Activated CD8-positive, alpha-beta memory T cell treated with anti-CD3 and anti-CD28 coated beads for 36 hours (primary cell): ENCODE measurements around the gene AFTPH. TPM values are rescaled to one million over a fixed set of nuclear protein-coding genes. Genes with fewer than 3 reads are reported as not detected.
"Not testable (repeated sequence)": the region's sequence is repeated elsewhere in the genome, so short reads cannot be mapped to it uniquely, and the experiment has no call there.

Experiments used
- CTCF ChIA-PET: fragments of 350-600 bp; sonication (Branson Sonifier 250); formaldehyde crosslinking; loops from one replicate; lab custom pipeline; 2021; ENCODE audit warnings: antibody characterized with exemption; lab: Charles Lee
- POLR2A ChIA-PET: fragments of 350-600 bp; sonication (Branson Sonifier 250); formaldehyde crosslinking; loops from one replicate; lab custom pipeline; 2021; ENCODE audit warnings: antibody characterized with exemption; lab: Charles Lee
- total RNA-seq, 2 experiments: library from RNA; stranded (reverse); gene quantifications; one replicate each; pipeline ENCODE4 v1.2.3, GENCODE V29; 2021

The AFTPH gene
- total RNA-seq, 2 experiments from 2014 or later: 37.0 to 39.4 TPM

DNA sequence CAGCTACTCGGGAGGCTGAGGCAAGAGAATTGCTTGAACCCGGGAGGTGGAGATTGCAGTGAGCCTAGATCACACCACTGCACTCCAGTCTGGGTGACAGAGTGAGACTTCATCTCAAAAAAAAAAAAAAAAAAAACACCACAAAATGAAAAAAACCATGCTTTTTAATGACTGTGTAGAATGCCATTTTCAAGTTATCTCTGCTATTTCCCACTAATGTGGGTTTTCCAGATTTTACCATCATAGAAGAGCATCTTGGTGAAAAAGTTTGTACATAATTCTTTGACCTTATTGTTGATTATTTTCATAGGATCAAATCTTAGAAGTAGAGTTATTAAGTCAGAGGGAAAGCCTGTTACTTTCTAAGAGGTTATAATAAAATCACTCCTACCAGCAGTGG lies 6.8 kb downstream of the AFTPH start:
- CTCF ChIA-PET, POLR2A ChIA-PET: not testable (repeated sequence)

DNA sequence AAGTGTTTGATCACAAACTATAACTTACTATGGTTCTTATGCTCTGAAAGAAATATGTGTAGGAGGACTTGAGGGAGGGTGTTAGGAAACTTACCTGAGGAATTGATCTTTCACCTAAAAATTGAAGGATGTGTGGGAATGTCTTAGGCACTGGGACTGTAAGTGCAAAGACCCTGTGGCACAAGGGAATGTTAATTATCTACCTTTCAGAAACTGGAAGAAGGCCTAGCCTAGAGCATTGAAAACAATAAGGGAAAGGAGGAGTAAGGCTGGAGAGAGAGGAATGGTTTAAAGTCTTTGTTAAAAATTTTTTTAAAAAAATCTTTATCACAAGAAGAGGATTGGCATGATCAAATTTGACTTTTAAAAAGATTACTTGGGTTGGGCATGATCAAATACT lies 7.9 kb downstream of the AFTPH start:
- POLR2A ChIA-PET: no interaction called here
- CTCF ChIA-PET: no interaction called here

DNA sequence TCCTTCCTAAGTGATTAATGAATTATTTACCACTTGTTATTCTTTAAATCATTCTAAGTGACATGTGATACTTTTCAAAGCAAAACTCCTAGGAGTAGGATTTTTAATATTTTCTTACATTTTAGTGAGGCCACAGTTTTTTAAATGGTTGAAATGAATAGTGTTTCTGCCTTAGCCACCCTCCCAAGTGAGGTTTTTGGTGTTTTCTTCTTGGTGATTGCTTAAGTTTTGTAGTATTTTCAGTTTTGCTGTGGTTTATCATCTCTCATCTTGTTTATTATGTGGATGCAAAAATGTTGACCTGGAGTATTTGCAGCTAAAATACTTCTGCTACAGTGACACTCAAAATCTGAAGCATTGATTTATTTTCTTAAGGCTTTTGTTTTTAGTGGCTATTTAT lies 9.8 kb downstream of the AFTPH start:
- POLR2A ChIA-PET: interaction anchor here (0.6 kb wide), 1 partner anchor 10 kb away, joined by 3 read pairs; the partner anchor contains the start of gene AFTPH

DNA sequence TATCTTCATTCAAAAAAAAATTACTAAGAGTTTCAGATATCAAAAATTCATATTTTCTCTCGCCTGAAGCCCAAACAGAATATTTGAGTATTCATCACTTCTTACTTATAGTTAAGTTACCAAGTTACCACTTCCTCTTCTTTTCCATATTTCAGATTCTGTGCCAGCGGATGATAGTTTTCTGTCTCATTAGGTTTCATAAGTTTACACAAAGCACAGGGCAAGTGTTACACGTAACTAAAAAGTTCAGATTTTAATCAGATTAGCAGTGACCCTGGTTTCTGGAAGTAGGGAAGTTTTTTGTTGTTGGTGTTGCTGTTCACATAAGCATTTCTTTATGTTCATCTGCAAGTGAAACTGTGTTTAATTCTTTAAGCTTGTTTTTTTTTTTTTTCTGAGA lies 10.2 kb downstream of the AFTPH start:
- POLR2A ChIA-PET: interaction anchor here (0.6 to 0.7 kb wide), 2 partner anchors 10 to 11 kb away, joined by 3 to 6 read pairs; partner anchors contain the start of gene AFTPH
- CTCF ChIA-PET: interaction anchor here (0.7 to 1.3 kb wide), 2 partner anchors 9 to 11 kb away, joined by 3 to 4 read pairs; no protein-coding TSS in a partner anchor

More for the DNA sequence above, 9.8 kb downstream of the AFTPH start:
- CTCF ChIA-PET: interaction anchor here (1.3 kb wide), 1 partner anchor 9 kb away, joined by 3 read pairs; no protein-coding TSS in a partner anchor

DNA sequence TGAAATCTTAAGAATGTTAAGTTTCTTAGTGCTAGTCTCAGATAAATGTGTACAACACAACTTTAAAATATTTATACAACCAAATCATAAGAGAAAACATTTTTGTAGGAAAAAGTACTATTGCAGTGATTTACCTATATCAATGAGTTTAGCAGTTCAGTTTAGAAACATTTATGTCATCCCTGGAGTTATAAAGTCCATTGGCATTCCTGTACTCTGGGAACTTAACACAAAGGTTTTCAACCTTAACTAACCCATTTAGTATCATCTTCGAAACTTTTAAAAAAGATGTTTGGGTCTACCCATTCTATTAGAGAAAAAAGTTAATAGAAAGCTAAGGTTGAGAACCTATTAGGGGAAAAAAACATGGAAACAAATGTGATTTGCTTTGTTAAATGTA lies 10.9 kb downstream of the AFTPH start:
- POLR2A ChIA-PET: interaction anchor here (0.7 kb wide), 1 partner anchor 12 kb away, joined by 6 read pairs; no protein-coding TSS in a partner anchor
- CTCF ChIA-PET: interaction anchor here (0.7 to 1.3 kb wide), 2 partner anchors 10 to 12 kb away, joined by 3 to 4 read pairs; no protein-coding TSS in a partner anchor

DNA sequence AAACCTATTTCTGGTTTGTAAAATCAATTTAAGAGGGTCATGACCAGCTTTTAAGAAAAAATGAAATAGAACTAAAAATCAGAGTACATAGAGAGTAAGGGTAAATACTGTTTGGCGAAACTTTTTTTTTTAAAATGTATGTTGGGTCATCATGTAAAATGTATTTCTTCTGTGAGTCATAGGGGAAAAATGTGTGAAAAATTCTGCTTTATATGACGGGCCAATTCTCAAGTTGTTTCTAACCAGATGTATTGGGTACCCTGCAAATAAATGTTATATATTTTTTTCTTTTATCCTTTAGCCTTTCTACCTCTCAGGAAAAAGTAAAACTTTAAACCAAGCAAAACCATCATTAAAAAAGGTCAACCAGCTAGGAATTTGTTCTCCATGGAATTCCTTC lies 13.9 kb downstream of the AFTPH start:
- CTCF ChIA-PET: no interaction called here

DNA sequence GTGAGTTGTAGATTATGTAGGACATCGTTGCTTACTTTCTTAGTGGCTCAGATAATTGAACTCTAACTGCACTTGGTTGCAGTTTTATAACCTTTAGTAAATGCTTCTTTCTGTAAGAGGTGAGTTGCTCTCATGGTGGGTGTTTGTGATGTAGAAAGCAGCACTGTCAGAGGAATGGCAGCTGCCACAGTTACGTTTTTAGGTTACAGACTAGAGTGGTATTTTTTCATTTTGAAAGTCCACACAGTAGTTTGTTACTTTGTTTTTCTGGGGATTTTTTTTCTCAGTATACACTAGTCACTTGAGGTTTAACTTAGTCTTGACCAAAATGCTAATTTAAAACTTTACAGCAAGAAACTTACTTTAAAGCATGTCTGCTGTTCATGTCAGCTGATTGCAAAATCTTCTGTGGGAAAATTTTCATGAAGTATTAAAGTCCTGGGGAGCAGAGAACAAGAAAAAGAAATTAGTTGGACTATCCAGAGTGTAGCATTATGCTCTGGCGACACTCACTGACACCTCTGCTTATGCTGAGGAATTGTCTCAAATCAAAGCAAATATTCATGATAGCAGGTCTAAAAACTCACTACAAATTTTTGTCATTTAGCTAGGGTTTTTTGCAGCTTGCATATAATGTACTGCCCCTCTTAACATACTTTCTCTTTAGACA lies 14.8 kb downstream of the AFTPH start:
- CTCF ChIA-PET: interaction anchor here (1.0 to 2.0 kb wide), 2 partner anchors 14 to 16 kb away, joined by 3 to 7 read pairs; partner anchors contain the start of gene AFTPH
- POLR2A ChIA-PET: interaction anchor here (0.9 kb wide), 1 partner anchor 15 kb away, joined by 3 read pairs; no protein-coding TSS in a partner anchor

More for the DNA sequence above, 13.9 kb downstream of the AFTPH start:
- POLR2A ChIA-PET: interaction anchor here (0.9 kb wide), 1 partner anchor 14 kb away, joined by 3 read pairs; no protein-coding TSS in a partner anchor

DNA sequence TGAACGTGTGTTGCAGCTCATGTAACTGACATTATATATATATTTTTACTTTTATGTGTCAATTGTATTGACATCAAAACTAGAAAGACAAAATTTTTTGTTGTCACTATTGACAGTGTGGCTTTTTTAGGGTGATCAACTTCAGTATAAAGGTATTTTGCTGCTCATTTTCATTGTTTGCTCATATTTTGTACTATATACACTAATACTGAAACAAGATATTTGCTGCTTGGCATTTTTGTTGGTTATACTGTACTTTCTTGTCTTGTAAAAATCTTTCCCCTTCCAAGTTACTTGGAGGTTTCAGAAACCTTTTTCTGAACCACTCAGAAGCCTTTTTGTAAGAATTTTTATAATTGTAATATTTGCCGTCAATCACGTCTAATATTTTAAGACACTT lies 16.5 kb downstream of the AFTPH start:
- CTCF ChIA-PET: interaction anchor here (2.0 kb wide), 1 partner anchor 18 kb away, joined by 7 read pairs; the partner anchor contains the start of gene AFTPH
- POLR2A ChIA-PET: no interaction called here

DNA sequence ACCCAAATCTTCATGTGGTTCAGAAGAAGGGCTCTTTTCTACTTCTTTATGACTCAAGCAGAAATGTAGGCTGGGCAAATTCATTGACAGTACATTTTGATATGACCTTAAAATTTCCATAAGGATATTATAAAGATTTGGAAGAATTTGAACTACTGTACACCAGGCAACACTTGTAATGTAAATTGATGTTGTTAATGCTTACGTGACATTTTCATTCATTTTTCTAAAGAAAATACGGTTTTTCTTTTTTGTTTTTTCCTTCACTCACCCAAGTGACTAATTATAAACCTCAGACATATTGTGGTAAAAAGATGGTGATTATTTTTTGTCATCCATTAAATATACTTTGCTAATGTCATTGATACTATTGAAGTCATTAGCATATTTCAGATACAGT lies 17.4 kb downstream of the AFTPH start:
- POLR2A ChIA-PET: no interaction called here
- CTCF ChIA-PET: no interaction called here

DNA sequence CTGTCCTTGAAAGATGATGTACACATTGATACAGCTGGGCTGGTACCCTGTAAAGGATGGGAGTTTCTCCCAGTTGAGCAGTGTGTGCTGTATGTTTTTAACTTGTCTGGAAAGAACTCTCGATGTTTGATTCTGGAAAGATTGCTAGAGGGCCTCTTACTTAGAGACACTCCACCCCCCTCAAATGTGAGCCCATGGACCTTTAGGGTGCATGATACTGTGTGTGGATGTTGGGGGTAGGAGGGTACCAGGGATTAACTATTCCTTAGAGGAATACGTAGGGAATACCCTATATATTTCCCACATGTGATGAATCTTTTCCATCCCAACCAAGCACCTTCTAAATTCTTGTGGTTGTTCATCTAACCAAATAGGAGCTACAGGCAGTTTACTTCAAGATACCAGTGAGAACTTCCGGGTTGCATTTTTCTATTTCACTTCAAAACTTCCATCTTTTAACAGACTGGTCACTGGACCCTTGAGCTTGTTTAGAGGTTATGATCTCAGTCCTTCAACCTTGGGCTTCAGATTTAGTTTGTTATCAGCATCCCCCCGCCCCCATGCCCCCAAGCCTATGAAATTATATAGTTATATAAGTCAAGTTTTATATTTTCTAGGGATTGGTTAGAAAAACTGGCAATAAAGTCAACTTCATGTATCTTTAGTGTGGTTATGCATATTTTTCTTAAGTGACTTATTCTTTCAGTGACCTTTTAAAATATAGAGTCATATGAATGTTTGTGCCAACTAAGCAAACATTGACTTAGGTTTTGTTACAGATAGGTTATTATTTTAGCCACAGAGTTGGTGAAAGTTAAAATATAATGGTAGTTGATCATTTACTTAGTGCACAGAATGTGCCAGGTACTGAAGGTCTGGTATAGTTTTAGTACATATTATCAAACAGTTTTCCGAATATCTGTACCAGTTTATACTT lies 18.2 kb downstream of the AFTPH start:
- POLR2A ChIA-PET: no interaction called here
- CTCF ChIA-PET: interaction anchor here (0.9 kb wide), 1 partner anchor 17 kb away, joined by 3 read pairs; no protein-coding TSS in a partner anchor

DNA sequence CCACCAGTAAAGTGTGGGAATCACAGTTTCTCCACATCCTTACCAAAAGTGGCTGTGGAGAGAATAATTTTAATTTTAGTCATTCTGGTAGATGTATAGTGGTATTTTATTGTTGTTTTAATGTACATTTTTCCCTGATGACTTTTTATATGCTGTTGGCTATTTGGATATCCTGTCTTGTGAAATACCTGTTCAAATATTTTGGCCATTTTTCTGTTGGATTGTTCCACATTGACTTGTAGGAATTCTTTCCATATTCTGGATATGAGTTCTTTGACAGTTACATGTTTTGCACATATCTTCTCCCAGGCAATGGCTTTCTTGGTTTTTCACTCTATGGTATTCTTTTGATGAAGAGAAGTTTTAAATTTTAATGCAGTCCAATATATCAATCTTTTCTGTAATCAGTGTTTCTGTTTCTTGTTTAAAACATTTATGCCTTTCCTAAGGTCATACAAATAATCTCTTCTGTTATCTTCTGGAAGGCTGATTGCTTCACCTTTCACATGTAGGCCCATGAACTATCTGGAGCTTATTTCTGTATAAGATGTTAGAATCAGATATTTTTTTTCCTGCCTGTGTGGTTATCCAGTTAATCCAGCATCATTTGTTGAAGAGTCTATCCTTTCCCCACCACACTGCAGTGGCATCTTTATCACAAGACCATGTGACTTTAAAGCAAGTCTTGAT lies 19.0 kb downstream of the AFTPH start:
- CTCF ChIA-PET: no interaction called here
- POLR2A ChIA-PET: no interaction called here

DNA sequence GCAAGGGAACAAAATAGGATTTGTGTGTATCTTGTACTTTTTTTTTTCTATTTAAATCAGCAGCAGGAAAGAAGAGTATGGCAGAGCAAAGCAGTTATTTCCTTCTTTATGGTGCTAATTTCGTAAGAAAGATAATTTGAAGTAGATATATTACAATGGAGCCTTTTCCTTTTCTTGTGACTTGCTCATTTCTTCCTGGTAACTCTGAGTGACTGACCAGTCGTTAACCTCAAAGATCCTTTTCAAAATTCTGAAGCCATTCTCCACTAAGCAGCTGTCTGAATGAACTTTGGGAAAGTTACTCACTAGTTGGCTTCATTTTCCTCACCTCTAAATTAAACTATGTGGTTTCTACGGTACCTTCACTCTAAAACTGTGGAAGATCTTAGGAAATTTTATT lies 24.6 kb downstream of the AFTPH start:
- ChIA-PET CTCF (interaction anchor here (0.6 to 0.7 kb wide), 2 partner anchors 140 to 234 kb away, joined by 4 to 7 read pairs; no protein-coding TSS in a partner anchor), POLR2A (no interaction called here)

DNA sequence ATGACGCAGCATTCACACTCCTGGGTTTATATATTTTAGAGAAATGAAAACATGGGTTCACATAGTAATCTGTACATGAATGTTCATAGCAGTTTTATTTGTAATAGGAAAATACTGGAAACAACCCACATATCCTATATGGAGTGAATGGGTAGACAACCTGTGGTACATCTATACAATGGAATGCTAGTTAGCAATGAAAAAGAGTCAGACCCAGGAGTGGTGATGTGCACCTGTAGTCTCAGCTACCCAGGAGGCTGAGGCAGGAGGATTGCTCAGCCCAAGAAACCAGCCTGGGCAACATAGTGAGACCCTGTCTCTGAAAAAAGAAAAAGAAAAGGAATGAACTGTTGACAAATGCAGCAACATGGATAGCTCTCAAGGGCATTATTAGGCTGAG lies 25.9 kb downstream of the AFTPH start:
- ChIA-PET POLR2A (no interaction called here), CTCF (interaction anchor here (1.4 kb wide), 1 partner anchor 25 kb away, joined by 3 read pairs; no protein-coding TSS in a partner anchor)

DNA sequence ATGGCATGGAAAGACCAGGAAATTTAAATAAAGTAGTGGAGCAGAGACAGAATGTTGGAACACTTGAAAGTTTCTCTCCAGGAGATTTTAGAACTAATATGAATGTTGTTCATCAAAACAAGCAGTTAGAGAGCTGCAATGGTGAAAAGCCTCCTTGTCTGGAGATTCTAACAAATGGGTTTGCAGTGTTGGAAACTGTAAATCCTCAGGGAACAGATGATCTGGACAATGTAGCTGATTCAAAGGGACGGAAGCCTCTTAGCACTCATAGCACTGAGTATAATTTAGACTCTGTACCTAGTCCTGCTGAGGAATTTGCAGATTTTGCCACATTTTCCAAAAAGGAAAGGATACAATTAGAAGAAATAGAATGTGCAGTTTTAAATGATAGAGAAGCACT lies 27.7 kb downstream of the AFTPH start:
- ChIA-PET CTCF (no interaction called here), POLR2A (no interaction called here)

DNA sequence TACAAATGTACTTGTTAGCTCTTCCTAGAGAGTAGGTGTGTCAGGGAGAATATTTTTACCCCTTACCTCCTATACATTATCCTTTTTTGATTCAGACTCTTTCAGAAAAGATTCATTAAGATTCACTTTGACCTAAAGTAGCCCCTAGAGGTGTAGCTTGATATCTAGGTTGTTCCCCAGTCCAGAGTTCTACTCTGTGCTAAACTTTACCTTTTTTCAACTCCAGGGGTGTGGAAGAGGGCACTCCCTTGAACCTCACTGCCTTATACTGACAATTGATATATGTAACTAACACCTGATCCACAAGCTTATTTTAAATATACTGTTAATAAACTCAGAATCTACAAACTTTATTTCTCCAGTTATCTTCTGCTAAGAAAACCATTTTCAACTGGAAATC lies 30.0 kb downstream of the AFTPH start:
- POLR2A ChIA-PET: no interaction called here
- CTCF ChIA-PET: interaction anchor here (0.6 to 1.9 kb wide), 3 partner anchors 31 to 226 kb away, joined by 3 to 7 read pairs (median 4); no protein-coding TSS in a partner anchor

DNA sequence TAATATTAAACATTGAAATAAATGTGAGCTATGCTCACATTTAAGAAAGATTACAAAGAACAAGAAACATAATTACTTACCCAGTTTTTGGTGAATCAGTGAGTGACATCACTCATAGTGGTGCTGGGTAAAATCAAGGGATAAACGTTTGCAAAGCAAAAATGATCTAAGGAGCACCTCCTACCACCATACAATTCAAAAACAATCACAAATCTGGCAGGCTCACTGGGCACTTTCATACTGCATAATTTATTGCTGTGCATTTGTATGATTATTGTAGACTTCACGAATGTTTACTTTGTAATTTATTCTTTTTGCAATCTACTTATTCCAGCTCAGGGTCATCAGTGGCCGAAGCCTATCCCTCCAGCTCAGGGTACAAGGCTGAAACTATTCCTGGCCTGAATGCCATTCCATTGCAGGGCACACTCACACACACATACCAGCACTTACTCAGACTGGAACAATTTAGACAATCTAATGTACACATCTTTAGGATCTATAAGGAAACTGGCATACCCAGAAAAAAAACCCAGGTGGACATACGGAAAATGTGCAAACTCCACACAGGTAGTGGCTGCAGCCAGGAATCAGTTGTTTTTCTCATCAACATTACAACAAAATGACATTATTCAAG lies 34.4 kb downstream of the AFTPH start:
- CTCF ChIA-PET: interaction anchor here (0.6 to 3.8 kb wide), 2 partner anchors 24 to 35 kb away, joined by 3 to 16 read pairs; partner anchors contain the start of gene AFTPH
- POLR2A ChIA-PET: no interaction called here

DNA sequence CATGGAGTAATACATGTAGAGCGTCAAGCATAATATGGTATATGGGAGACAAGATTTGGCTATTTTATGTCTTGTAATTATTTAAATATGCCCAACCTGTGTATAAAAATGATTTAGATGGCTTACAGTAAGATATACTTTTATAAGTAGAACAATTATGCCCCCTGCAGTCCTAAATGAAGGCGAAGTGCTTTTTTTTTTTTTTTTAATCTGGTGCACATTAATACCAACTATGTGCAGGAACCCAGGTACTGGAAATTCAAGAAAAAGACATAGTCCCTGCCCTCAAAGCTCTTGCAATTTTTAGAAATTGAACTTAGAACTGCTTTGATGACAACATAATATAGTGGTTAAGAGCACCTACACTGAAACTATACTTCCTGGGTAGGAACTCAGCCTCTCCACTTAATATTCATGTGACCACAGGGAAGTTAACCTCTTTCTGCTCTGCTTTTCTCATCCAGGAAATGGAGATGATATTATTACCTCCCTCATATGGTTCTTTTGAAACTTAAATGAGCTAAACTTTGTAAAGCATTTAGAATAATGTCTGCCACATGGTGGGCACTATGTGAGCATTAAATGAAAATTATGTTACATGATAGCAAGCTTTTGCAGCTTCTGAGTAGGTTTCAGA lies 38.1 kb downstream of the AFTPH start:
- CTCF ChIA-PET: interaction anchor here (0.7 to 1.8 kb wide), 3 partner anchors 38 to 249 kb away, joined by 4 to 7 read pairs (median 4); partner anchors contain the start of gene AFTPH
- POLR2A ChIA-PET: no interaction called here
